H1 (cell line): ENCODE measurements around the gene RILPL1. TPM values are rescaled to one million over a fixed set of nuclear protein-coding genes. Genes with fewer than 3 reads are reported as not detected.

Experiments
- CTCF ChIA-PET: fragments of 300-600 bp; sonication (Branson Sonifier 250); formaldehyde crosslinking; loops from one replicate; lab custom pipeline; 2021; ENCODE audit not compliant: partially characterized antibody; lab: Charles Lee
- POLR2A ChIA-PET: fragments of 300-600 bp; sonication (Branson Sonifier 250); formaldehyde crosslinking; loops from one replicate; lab custom pipeline; 2021; ENCODE audit warnings: inconsistent platforms; ENCODE audit not compliant: partially characterized antibody; lab: Charles Lee
- DNase-seq, 2 experiments: peaks; one replicate each; pipeline versions ENCODE4 v3.0.0 to v3.0.0-alpha.2; 2010 to 2022; ENCODE audit warnings: low spot score in 2 of 2, low read depth in 1 of 2, mixed read lengths in 1 of 2
- FAIRE-seq: peaks from 2 replicates; lab custom pipeline; 2011; peaks lifted over from hg19 to GRCh38; lab: Jason Lieb, UNC
- H2AFZ ChIP-seq: 2 replicates; pipeline ENCODE4 v1.8.1; 2012; ENCODE audit warnings: low read length, inconsistent platforms
- H2AK5ac ChIP-seq: 2 replicates; pipeline ENCODE4 v1.6.1; 2013; ENCODE audit warnings: low read depth, low read length
- H2BK120ac ChIP-seq: replicated peaks from 2 replicates; pipeline ENCODE3; 2013; ENCODE audit warnings: low read depth, low read length, inconsistent platforms
- H2BK12ac ChIP-seq: 2 replicates; pipeline ENCODE4 v1.6.1; 2013; ENCODE audit warnings: low read depth, low read length
- H2BK15ac ChIP-seq: 2 replicates; pipeline ENCODE4 v1.6.1; 2013; ENCODE audit warnings: low read length
- H2BK20ac ChIP-seq: 2 replicates; pipeline ENCODE4 v1.6.1; 2013; ENCODE audit warnings: low read length
- H2BK5ac ChIP-seq: 2 replicates; pipeline ENCODE4 v1.6.1; 2013; ENCODE audit warnings: low read depth, low read length
- H3K14ac ChIP-seq: 2 replicates; pipeline ENCODE4 v1.6.1; 2013; ENCODE audit warnings: inconsistent platforms; ENCODE audit not compliant: insufficient read length
- H3K18ac ChIP-seq: 2 replicates; pipeline ENCODE4 v1.6.1; 2013; ENCODE audit warnings: low read length; ENCODE audit errors: extremely low read depth
- H3K23ac ChIP-seq: 2 replicates; pipeline ENCODE4 v1.6.1; 2013; ENCODE audit warnings: inconsistent platforms; ENCODE audit not compliant: insufficient read length
- H3K23me2 ChIP-seq: 2 replicates; pipeline ENCODE4 v1.6.1; 2013; ENCODE audit warnings: low read depth, low read length
- H3K27ac ChIP-seq: 2 replicates; pipeline ENCODE4 v1.6.1; 2011; ENCODE audit warnings: low read depth, low read length, inconsistent platforms
- H3K27me3 ChIP-seq, 4 experiments: replicated peaks in 1 of 4; 1 replicate in 1 of 4; 2 replicates in 3 of 4; pipeline versions ENCODE4 v1.6.1 to v1.8.1; 2011 to 2013; ENCODE audit warnings: low read length in 3 of 4, mild to moderate bottlenecking in 3 of 4, inconsistent platforms in 2 of 4, mixed read lengths in 2 of 4, moderate library complexity in 1 of 4; ENCODE audit not compliant: control insufficient read depth in 3 of 4, insufficient read depth in 3 of 4; ENCODE audit errors: extremely low read depth in 1 of 4
- H3K36me3 ChIP-seq, 4 experiments: 2 replicates each; pipeline versions ENCODE4 v1.6.1 to v1.8.1; 2011 to 2013; ENCODE audit warnings: mild to moderate bottlenecking in 4 of 4, low read length in 3 of 4, moderate library complexity in 2 of 4, control low read depth in 1 of 4, inconsistent platforms in 1 of 4; ENCODE audit not compliant: insufficient read depth in 4 of 4, control insufficient read depth in 2 of 4
- H3K4ac ChIP-seq: replicated peaks from 2 replicates; pipeline ENCODE3; 2013; ENCODE audit warnings: low read length, low read depth, mixed read lengths, inconsistent platforms; ENCODE audit not compliant: insufficient read length
- H3K4me1 ChIP-seq, 4 experiments: replicated peaks in 1 of 4; 1 replicate in 1 of 4; 2 replicates in 3 of 4; pipeline versions ENCODE4 v1.6.1 to v1.8.1; 2011 to 2013; ENCODE audit warnings: low read length in 3 of 4, inconsistent platforms in 2 of 4, mixed read lengths in 1 of 4; ENCODE audit not compliant: insufficient read depth in 4 of 4, control insufficient read depth in 3 of 4
- H3K4me2 ChIP-seq, 2 experiments: 2 replicates each; pipeline versions ENCODE4 v1.6.1 to v1.8.1; 2011 to 2013; ENCODE audit warnings: low read depth in 2 of 2, low read length in 2 of 2, control low read depth in 1 of 2, inconsistent platforms in 1 of 2, mild to moderate bottlenecking in 1 of 2; ENCODE audit not compliant: insufficient read depth in 1 of 2
- H3K4me3 ChIP-seq, 4 experiments: fragments of 200-600, 300-600 bp in 1 of 4; sonication (generic), shearing (Covaris generic), sonication (Bioruptor Twin) in 1 of 4; 2 replicates each; pipeline versions ENCODE4 v1.5.1 to v1.8.1; 2011 to 2016; ENCODE audit warnings: low read length in 4 of 4, low read depth in 3 of 4, control low read depth in 2 of 4, inconsistent platforms in 2 of 4, mild to moderate bottlenecking in 2 of 4, mixed read lengths in 1 of 4, moderate library complexity in 1 of 4; ENCODE audit not compliant: insufficient read depth in 2 of 4; ENCODE audit errors: extremely low read depth in 1 of 4
- H3K56ac ChIP-seq: replicated peaks from 2 replicates; pipeline ENCODE3; 2013; ENCODE audit warnings: low read depth, mild to moderate bottlenecking, mixed read lengths, low read length, inconsistent platforms; ENCODE audit not compliant: insufficient read length
- H3K79me1 ChIP-seq: 2 replicates; pipeline ENCODE4 v1.6.1; 2013; ENCODE audit warnings: low read depth, low read length, control low read depth
- H3K79me2 ChIP-seq, 2 experiments: 2 replicates each; pipeline versions ENCODE4 v1.6.1 to v1.8.1; 2012 to 2013; ENCODE audit warnings: low read length in 2 of 2, mild to moderate bottlenecking in 2 of 2, inconsistent platforms in 1 of 2; ENCODE audit not compliant: insufficient read depth in 2 of 2, control insufficient read depth in 1 of 2
- H3K9ac ChIP-seq, 4 experiments: replicated peaks in 1 of 4; 1 replicate in 1 of 4; 2 replicates in 3 of 4; pipeline versions ENCODE4 v1.6.1 to v1.8.1; 2011 to 2013; ENCODE audit warnings: low read depth in 3 of 4, low read length in 3 of 4, control low read depth in 2 of 4, mild to moderate bottlenecking in 2 of 4, moderate library complexity in 2 of 4, inconsistent platforms in 1 of 4; ENCODE audit errors: extremely low read depth in 1 of 4
- H3K9me3 ChIP-seq, 2 experiments: 2 replicates each; pipeline versions ENCODE4 v1.6.1 to v1.8.1; 2012 to 2013; ENCODE audit warnings: mild to moderate bottlenecking in 2 of 2, moderate library complexity in 2 of 2, control low read depth in 1 of 2, inconsistent platforms in 1 of 2, low read depth in 1 of 2, low read length in 1 of 2, mixed read lengths in 1 of 2; ENCODE audit not compliant: insufficient read depth in 2 of 2
- H4K20me1 ChIP-seq, 2 experiments: replicated peaks in 1 of 2; 2 replicates each; pipeline versions ENCODE3 to v1.8.1; 2011 to 2013; ENCODE audit warnings: inconsistent platforms in 2 of 2, low read length in 2 of 2, mild to moderate bottlenecking in 1 of 2; ENCODE audit not compliant: insufficient read depth in 2 of 2, control insufficient read depth in 1 of 2
- H4K5ac ChIP-seq: 2 replicates; pipeline ENCODE4 v1.6.1; 2013; ENCODE audit warnings: low read length, low read depth, mixed read lengths, inconsistent platforms; ENCODE audit not compliant: insufficient read length
- H4K8ac ChIP-seq: 2 replicates; pipeline ENCODE4 v1.8.0; 2013; ENCODE audit warnings: mild to moderate bottlenecking, moderate library complexity, low read length, inconsistent platforms; ENCODE audit not compliant: insufficient read depth; ENCODE audit errors: extremely low read depth
- H4K91ac ChIP-seq: replicated peaks from 2 replicates; pipeline ENCODE3; 2013; ENCODE audit warnings: low read length, mixed read lengths, inconsistent platforms; ENCODE audit not compliant: insufficient read length
- ASH2L ChIP-seq: fragments of 200-600, 300-600 bp; sonication (generic); IDR thresholded peaks from one replicate; pipeline ENCODE4 v1.7.1; 2017; ENCODE audit warnings: low read length
- GTF2F1 ChIP-seq: IDR thresholded peaks from 2 replicates; pipeline ENCODE4 v1.6.1; 2012; ENCODE audit warnings: low read depth, low read length, improper control_type of control experiment, borderline replicate concordance
- SIRT6 ChIP-seq: IDR thresholded peaks from one replicate; pipeline ENCODE4 v1.7.1; 2012; ENCODE audit warnings: low read length, inconsistent platforms
- YY1 ChIP-seq: IDR thresholded peaks from 2 replicates; pipeline ENCODE4 v1.6.1; 2011; ENCODE audit warnings: low read depth, mild to moderate bottlenecking, low read length
- WGBS, 2 experiments: shearing (Covaris generic) in 1 of 2; methylation state at CpG; one replicate each; pipeline versions ENCODE4 v1.1.6 to v1.1.7; 2013 to 2015; ENCODE audit warnings: low lambda C conversion rate in 2 of 2, mixed read lengths in 2 of 2, inconsistent platforms in 1 of 2, low coverage in 1 of 2, missing lambda C conversion rate in 1 of 2; ENCODE audit not compliant: insufficient replicate concordance in 2 of 2, insufficient coverage in 1 of 2, insufficient read length in 1 of 2; ENCODE audit errors: extremely low coverage in 1 of 2, missing lambda C conversion rate in 1 of 2; 5-methylcytosine and 5-hydroxymethylcytosine counted together
- polyA plus RNA-seq, 7 experiments: library from polyadenylated mRNA; depleted of rRNA in 3 of 7; stranded (reverse) in 5 of 7; unstranded in 2 of 7; fragments of >200 nt in 5 of 7; fragments of 200-250 nt in 2 of 7; gene quantifications; 1 replicate in 5 of 7; 2 replicates in 1 of 7; 4 replicates in 1 of 7; pipeline versions ENCODE4 v1.2.1 to v1.2.3, GENCODE V29; 2011 to 2013; ENCODE audit warnings: missing spikeins in 2 of 7, mixed read lengths in 2 of 7
- total RNA-seq: library from RNA; stranded (reverse); fragmentation: NEBNext Ultra II Directional; extraction: Animal tissue kit (Norgen Biotek cat#: 25700); gene quantifications from 2 replicates; pipeline ENCODE4 v1.2.1, GENCODE V29; 2021

The RILPL1 gene
- total and polyA plus RNA-seq, 2 of the 8 experiments (the other 6 are each of a cell fraction or from before 2014, with no cell fraction given) = 6.7 to 9.4 TPM

DNA sequence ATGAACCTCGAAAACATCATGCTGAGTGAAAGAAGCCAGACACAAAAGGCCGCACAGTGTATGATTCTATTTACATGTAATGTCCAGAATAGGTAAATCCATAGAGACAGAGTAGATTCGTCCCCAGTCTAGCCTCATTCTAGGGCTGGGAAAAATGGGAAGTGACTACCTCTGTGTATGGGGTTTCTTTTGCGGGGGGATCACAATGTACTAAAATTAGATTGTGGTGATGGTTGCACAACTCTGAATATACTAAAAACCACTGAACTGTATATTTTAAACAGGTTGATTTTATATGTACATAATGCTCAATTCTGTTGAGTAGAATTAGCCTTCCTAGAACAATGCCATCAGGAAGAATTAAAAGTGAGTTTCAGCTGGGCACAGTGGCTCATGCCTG is 90.7 kb downstream of the RILPL1 start:
- CTCF ChIA-PET = no interaction called here
- Histone ChIP-seq H2AK5ac (no peak overlapping the region), H4K5ac (no peak overlapping the region), H3K36me3 (no peaks in the 10 kb centered on the region), H3K4ac (no peak overlapping the region), H2BK15ac (no peak overlapping the region), H2BK12ac (no peak overlapping the region), H2BK5ac (no peak overlapping the region), H3K18ac (no peak overlapping the region), H3K4me1 (peaks cover 0 to 2% (median 0%) of the 10 kb centered on the region in 4 experiments; a peak in 1 of 7 replicates), H4K91ac (no peak overlapping the region), H4K20me1 (no peaks in the 10 kb centered on the region), H3K79me2 (no peaks in the 10 kb centered on the region), H3K23me2 (no peaks in the 10 kb centered on the region), H4K8ac (no peak overlapping the region), H3K4me2 (no peak overlapping the region), H3K27ac (no peak overlapping the region), H3K27me3 (peaks cover 0 to 3% (median 2%) of the 10 kb centered on the region in 4 experiments; a peak in 3 of 7 replicates), H2BK120ac (no peak overlapping the region), H3K79me1 (no peaks in the 10 kb centered on the region)
- DNase-seq (no peak), FAIRE-seq (no peak)
- TF ChIP-seq GTF2F1 (no peak), SIRT6 (no peak), ASH2L (no peak), YY1 (no peak)
- TF ChIP-seq, all 59 proteins: peak for 0
- Histone ChIP-seq H3K14ac (no peak overlapping the region), H3K56ac (no peak overlapping the region), H2BK20ac (no peak overlapping the region), H3K4me3 (no peak overlapping the region), H2AFZ (no peak overlapping the region), H3K23ac (no peak overlapping the region), H3K9ac (no peak overlapping the region), H3K9me3 (no peaks in the 10 kb centered on the region)
- 69% methylated on average over 4 of the region's 4 CpGs; no CpG with 5 or more reads in 1 of the 2 experiments for WGBS, 2 experiments
- POLR2A ChIA-PET = no interaction called here
